Measurements from ENCODE around the gene HP1BP3.

HP1BP3 gene

DNA sequence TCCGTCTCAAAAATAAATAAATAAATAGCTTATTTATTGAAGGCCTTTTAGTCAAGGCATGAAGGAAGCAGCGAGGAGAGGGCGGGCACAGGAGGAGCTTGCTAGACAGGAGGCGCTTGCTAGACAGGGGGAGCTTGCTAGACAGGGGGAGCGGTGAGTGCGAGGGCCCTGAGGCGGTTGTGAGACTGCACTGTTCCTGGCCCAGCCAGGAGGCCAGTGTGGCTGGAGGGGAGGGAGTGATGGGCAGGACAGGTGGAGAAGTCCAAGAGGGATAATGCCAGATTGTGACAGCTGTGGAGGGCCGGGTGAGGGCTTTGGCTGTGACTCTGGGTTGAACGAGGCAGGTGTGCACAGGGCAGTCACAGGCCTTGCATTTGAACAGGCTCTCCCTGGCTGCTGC, 87.5 kb downstream of the HP1BP3 start:
- Histone ChIP-seq H4K20me1 (ENCODE audit: control insufficient read depth, insufficient read depth, low read depth, low read length) (no peaks in the 10 kb centered on the region), H3K79me2 (ENCODE audit: control insufficient read depth, low read length) (no peaks in the 10 kb centered on the region), H3F3A (ENCODE audit: control insufficient read depth, insufficient read depth) (no peaks in the 10 kb centered on the region), H3K27ac (ENCODE audit: low read depth, low read length) (no peak overlapping the region), H3K27me3 (ENCODE audit: control insufficient read depth, low read length) (no peaks in the 10 kb centered on the region), H3K9me3 (ENCODE audit: control insufficient read depth, insufficient read depth, low read length) (no peaks in the 10 kb centered on the region), H3K4me3 (ENCODE audit: low read length) (no peak overlapping the region), H3K4me1 (ENCODE audit: control insufficient read depth, low read length) (peaks cover 7% of the 10 kb centered on the region), H3K4me2 (ENCODE audit: low read length) (no peak overlapping the region), H3K9me2 (replicated peaks; ENCODE audit: control insufficient read depth, low read length) (no peaks in the 10 kb centered on the region), H3K36me3 (ENCODE audit: control insufficient read depth, low read length) (no peaks in the 10 kb centered on the region)
- no peak for TF ChIP-seq EZH2phosphoT487 (IDR thresholded peaks at IDR 0.05; ENCODE audit: borderline replicate concordance, low read length)
- TF ChIP-seq, protein P1, sequence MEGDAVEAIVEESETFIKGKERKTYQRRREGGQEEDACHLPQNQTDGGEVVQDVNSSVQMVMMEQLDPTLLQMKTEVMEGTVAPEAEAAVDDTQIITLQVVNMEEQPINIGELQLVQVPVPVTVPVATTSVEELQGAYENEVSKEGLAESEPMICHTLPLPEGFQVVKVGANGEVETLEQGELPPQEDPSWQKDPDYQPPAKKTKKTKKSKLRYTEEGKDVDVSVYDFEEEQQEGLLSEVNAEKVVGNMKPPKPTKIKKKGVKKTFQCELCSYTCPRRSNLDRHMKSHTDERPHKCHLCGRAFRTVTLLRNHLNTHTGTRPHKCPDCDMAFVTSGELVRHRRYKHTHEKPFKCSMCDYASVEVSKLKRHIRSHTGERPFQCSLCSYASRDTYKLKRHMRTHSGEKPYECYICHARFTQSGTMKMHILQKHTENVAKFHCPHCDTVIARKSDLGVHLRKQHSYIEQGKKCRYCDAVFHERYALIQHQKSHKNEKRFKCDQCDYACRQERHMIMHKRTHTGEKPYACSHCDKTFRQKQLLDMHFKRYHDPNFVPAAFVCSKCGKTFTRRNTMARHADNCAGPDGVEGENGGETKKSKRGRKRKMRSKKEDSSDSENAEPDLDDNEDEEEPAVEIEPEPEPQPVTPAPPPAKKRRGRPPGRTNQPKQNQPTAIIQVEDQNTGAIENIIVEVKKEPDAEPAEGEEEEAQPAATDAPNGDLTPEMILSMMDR (IDR thresholded peaks at IDR 0.05; ENCODE audit: low read depth, low read length, poor library complexity, severe bottlenecking) = no peak

DNA sequence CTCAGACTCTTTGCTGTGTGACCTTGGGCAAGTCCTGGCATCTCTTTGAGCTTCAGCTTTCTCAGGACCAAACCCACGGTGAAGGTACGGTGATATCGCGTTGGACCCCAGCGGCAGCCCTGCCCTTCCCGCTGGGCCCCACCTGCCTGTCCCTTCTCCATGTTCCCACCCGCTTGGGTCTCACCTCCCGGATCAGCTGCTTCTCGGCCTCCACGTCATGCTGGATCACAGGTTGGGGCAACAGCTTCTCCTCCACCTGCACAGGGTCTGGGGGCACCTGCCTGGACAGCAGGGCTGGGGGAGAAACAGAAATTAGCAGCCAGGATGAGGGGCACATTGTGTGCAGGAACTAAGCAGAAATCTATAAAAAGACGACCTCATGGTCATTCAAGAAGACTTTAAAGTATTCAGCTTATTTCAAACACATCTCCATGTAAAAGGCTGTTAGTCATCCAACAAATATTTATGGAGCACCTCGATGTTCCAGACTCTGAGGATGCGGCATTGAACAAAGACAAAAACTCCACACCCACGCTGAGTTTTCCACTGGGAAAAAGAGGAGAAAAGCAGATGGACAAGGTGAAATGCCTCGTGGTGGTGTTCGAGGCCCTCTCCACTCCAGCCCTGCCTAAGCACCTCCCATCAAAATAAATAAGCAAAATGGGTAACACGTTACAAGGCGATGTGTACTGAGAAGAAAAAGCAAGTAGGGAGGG, 88.8 kb downstream of the HP1BP3 start:
- Histone ChIP-seq H3K27me3 (ENCODE audit: control insufficient read depth, low read length) (no peaks in the 10 kb centered on the region), H3K4me2 (ENCODE audit: low read length) (no peak overlapping the region), H3K79me2 (ENCODE audit: control insufficient read depth, low read length) (no peaks in the 10 kb centered on the region), H3F3A (ENCODE audit: control insufficient read depth, insufficient read depth) (no peaks in the 10 kb centered on the region), H3K9me2 (replicated peaks; ENCODE audit: control insufficient read depth, low read length) (no peaks in the 10 kb centered on the region), H4K20me1 (ENCODE audit: control insufficient read depth, insufficient read depth, low read depth, low read length) (no peaks in the 10 kb centered on the region), H3K4me3 (ENCODE audit: low read length) (no peak overlapping the region), H3K4me1 (ENCODE audit: control insufficient read depth, low read length) (peaks cover 7% of the 10 kb centered on the region), H3K27ac (ENCODE audit: low read depth, low read length) (no peak overlapping the region), H3K9me3 (ENCODE audit: control insufficient read depth, insufficient read depth, low read length) (no peaks in the 10 kb centered on the region), H3K36me3 (ENCODE audit: control insufficient read depth, low read length) (no peaks in the 10 kb centered on the region)
- TF ChIP-seq, protein P1 (IDR thresholded peaks at IDR 0.05; ENCODE audit: low read depth, low read length, poor library complexity, severe bottlenecking) = no peak
- TF ChIP-seq EZH2phosphoT487 (IDR thresholded peaks at IDR 0.05; ENCODE audit: borderline replicate concordance, low read length) = no peak

DNA sequence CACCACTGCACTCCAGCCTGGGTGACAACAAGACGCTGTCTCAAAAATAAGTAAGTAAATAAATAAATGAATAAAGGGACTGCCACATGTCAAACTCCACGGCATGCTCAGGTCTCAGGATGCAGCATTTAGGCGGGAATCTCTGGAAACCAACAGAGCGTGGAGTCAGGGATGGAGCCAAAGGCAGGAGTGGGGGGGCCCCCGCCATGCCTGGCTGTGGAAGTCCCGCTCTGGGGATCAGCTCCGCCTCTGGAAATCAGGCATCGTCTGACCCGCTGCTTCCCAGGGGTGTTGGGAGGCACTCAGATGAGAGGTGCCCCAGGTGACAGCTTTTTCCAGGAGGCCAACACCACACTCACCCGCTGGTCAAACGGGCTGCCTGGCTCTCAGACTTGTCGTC, 89.5 kb downstream of the HP1BP3 start:
- Histone ChIP-seq H4K20me1 (ENCODE audit: control insufficient read depth, insufficient read depth, low read depth, low read length) (no peaks in the 10 kb centered on the region), H3K36me3 (ENCODE audit: control insufficient read depth, low read length) (no peaks in the 10 kb centered on the region), H3K79me2 (ENCODE audit: control insufficient read depth, low read length) (no peaks in the 10 kb centered on the region), H3K9me3 (ENCODE audit: control insufficient read depth, insufficient read depth, low read length) (no peaks in the 10 kb centered on the region), H3K4me1 (ENCODE audit: control insufficient read depth, low read length) (peaks cover 7% of the 10 kb centered on the region), H3K9me2 (replicated peaks; ENCODE audit: control insufficient read depth, low read length) (no peaks in the 10 kb centered on the region), H3F3A (ENCODE audit: control insufficient read depth, insufficient read depth) (no peaks in the 10 kb centered on the region), H3K27me3 (ENCODE audit: control insufficient read depth, low read length) (no peaks in the 10 kb centered on the region), H3K4me2 (ENCODE audit: low read length) (no peak overlapping the region), H3K27ac (ENCODE audit: low read depth, low read length) (no peak overlapping the region), H3K4me3 (ENCODE audit: low read length) (no peak overlapping the region)
- TF ChIP-seq, protein P1 (IDR thresholded peaks at IDR 0.05; ENCODE audit: low read depth, low read length, poor library complexity, severe bottlenecking) = no peak
- no peak for TF ChIP-seq EZH2phosphoT487 (IDR thresholded peaks at IDR 0.05; ENCODE audit: borderline replicate concordance, low read length)

All from DOHH2 (cell line).